Neural cell (in vitro differentiated cells): ENCODE results near the gene FKBP1A. TPM values are rescaled to one million over a fixed set of nuclear protein-coding genes. Genes with fewer than 3 reads are reported as not detected.

Experiments
- H2AFZ ChIP-seq: fragments of 200-600, 300-800 bp; sonication (generic), shearing (Covaris generic); 2 replicates; pipeline ENCODE4 v1.6.0; 2014; ENCODE audit warnings: low read depth, mild to moderate bottlenecking, antibody characterized with exemption, low read length, moderate library complexity
- H3F3A ChIP-seq: fragments of 200-600 bp; shearing (Covaris generic); 2 replicates; pipeline ENCODE4 v1.6.1; 2016; ENCODE audit warnings: mild to moderate bottlenecking, moderate library complexity, mixed read lengths, antibody characterized with exemption, low read length; ENCODE audit not compliant: insufficient read depth, poor library complexity, severe bottlenecking
- H3K27ac ChIP-seq: fragments of 200-600, 300-800 bp; sonication (generic), shearing (Covaris generic); 2 replicates; pipeline ENCODE4 v1.5.1; 2014; ENCODE audit warnings: mild to moderate bottlenecking, low read length, moderate library complexity
- H3K27me3 ChIP-seq: fragments of 300-800, 200-600 bp; sonication (generic), shearing (Covaris generic); 2 replicates; pipeline ENCODE4 v1.6.0; 2014; ENCODE audit warnings: mild to moderate bottlenecking, low read depth, low read length, moderate library complexity; ENCODE audit not compliant: insufficient read depth
- H3K36me3 ChIP-seq: fragments of 300-800, 200-600 bp; sonication (generic), shearing (Covaris generic); 2 replicates; pipeline ENCODE4 v1.5.1; 2014; ENCODE audit warnings: mild to moderate bottlenecking, antibody characterized with exemption, low read length, moderate library complexity; ENCODE audit not compliant: insufficient read depth
- H3K4me2 ChIP-seq: fragments of 300-800, 200-600 bp; sonication (generic), shearing (Covaris generic); 2 replicates; pipeline ENCODE4 v1.6.0; 2014; ENCODE audit warnings: mild to moderate bottlenecking, low read length
- H3K4me3 ChIP-seq: fragments of 300-800, 200-600 bp; sonication (generic), shearing (Covaris generic); 2 replicates; pipeline ENCODE4 v1.5.1; 2014; ENCODE audit warnings: mild to moderate bottlenecking, low read length, moderate library complexity
- H3K79me2 ChIP-seq: fragments of 200-600 bp; shearing (Covaris generic); replicated peaks from 2 replicates; pipeline ENCODE4 v1.6.0; 2014; ENCODE audit warnings: mild to moderate bottlenecking, low read length, moderate library complexity; ENCODE audit not compliant: insufficient read depth
- H3K9ac ChIP-seq: fragments of 300-800, 200-600 bp; sonication (generic), shearing (Covaris generic); 2 replicates; pipeline ENCODE4 v1.6.1; 2016; ENCODE audit warnings: mild to moderate bottlenecking, low read length, mixed read lengths
- H3K9me2 ChIP-seq: fragments of 200-600 bp; shearing (Covaris generic); 2 replicates; pipeline ENCODE4 v1.6.1; 2016; ENCODE audit warnings: mild to moderate bottlenecking, low read length, mixed read lengths; ENCODE audit not compliant: insufficient read depth
- H3K9me3 ChIP-seq: fragments of 200-600, 300-800 bp; sonication (generic), shearing (Covaris generic); 2 replicates; pipeline ENCODE4 v1.6.1; 2016; ENCODE audit warnings: mild to moderate bottlenecking, mixed run types, low read length, moderate library complexity, mixed read lengths
- H4K20me1 ChIP-seq: fragments of 200-600 bp; shearing (Covaris generic); 2 replicates; pipeline ENCODE4 v1.6.1; 2016; ENCODE audit warnings: mild to moderate bottlenecking, mixed run types; ENCODE audit not compliant: insufficient read depth
- CTCF ChIP-seq: fragments of 450-650 bp; IDR thresholded peaks from 2 replicates; pipeline ENCODE4 v1.5.1; 2014; ENCODE audit warnings: antibody characterized with exemption, mild to moderate bottlenecking, moderate library complexity; ENCODE audit not compliant: poor library complexity, severe bottlenecking
- EP300 ChIP-seq: fragments of 450-650 bp; conservative IDR thresholded peaks from 2 replicates; pipeline ENCODE4 v1.6.1; 2014; ENCODE audit warnings: antibody characterized with exemption, mild to moderate bottlenecking, moderate library complexity; ENCODE audit not compliant: poor library complexity, severe bottlenecking
- EZH2 ChIP-seq: fragments of 200-600, 300-800 bp; shearing (Covaris generic), sonication (generic); IDR thresholded peaks from 2 replicates; pipeline ENCODE4 v1.6.1; 2014; ENCODE audit warnings: antibody characterized with exemption, low read length, borderline replicate concordance, mild to moderate bottlenecking; ENCODE audit not compliant: insufficient read depth, poor library complexity, severe bottlenecking
- MXI1 ChIP-seq: fragments of 450-650 bp; conservative IDR thresholded peaks from 2 replicates; pipeline ENCODE4 v1.6.1; 2014; ENCODE audit warnings: antibody characterized with exemption, mild to moderate bottlenecking; ENCODE audit not compliant: poor library complexity, severe bottlenecking
- POLR2AphosphoS5 ChIP-seq: IDR thresholded peaks from 2 replicates; pipeline ENCODE4 v1.6.1; 2012
- RAD21 ChIP-seq: fragments of 450-650 bp; conservative IDR thresholded peaks from 2 replicates; pipeline ENCODE4 v1.6.1; 2014; ENCODE audit warnings: antibody characterized with exemption, mild to moderate bottlenecking, moderate library complexity
- REST ChIP-seq: IDR thresholded peaks from 2 replicates; pipeline ENCODE4 v1.6.1; 2012; ENCODE audit warnings: borderline replicate concordance
- SMC3 ChIP-seq: fragments of 450-650 bp; conservative IDR thresholded peaks from 2 replicates; pipeline ENCODE4 v1.6.1; 2014; ENCODE audit warnings: antibody characterized with exemption, mild to moderate bottlenecking, moderate library complexity; ENCODE audit not compliant: poor library complexity
- TAF1 ChIP-seq: IDR thresholded peaks from 2 replicates; pipeline ENCODE4 v1.6.1; 2012; ENCODE audit warnings: low read depth
- polyA plus RNA-seq: library from polyadenylated mRNA; depleted of rRNA; stranded (reverse); fragments of >200 nt; gene quantifications from 2 replicates; pipeline ENCODE4 v1.2.3, GENCODE V29; 2014

Gene FKBP1A
- polyA plus RNA-seq, 1 donor from 2014 or later: 150 TPM

- no peak for TF ChIP-seq TAF1
- no peak for TF ChIP-seq EZH2
- TF ChIP-seq SMC3: no peak
- no peak for TF ChIP-seq EP300
- TF ChIP-seq REST: no peak
- no peak for TF ChIP-seq RAD21
- no peak for TF ChIP-seq MXI1
- TF ChIP-seq CTCF: no peak
- no peak for TF ChIP-seq POLR2AphosphoS5
- H3K27me3 ChIP-seq: no peaks in the 10 kb centered on the region
Measured at GRCh38 chr20:1424336-1424735, 31.5 kb upstream of the FKBP1A start.

DNA sequence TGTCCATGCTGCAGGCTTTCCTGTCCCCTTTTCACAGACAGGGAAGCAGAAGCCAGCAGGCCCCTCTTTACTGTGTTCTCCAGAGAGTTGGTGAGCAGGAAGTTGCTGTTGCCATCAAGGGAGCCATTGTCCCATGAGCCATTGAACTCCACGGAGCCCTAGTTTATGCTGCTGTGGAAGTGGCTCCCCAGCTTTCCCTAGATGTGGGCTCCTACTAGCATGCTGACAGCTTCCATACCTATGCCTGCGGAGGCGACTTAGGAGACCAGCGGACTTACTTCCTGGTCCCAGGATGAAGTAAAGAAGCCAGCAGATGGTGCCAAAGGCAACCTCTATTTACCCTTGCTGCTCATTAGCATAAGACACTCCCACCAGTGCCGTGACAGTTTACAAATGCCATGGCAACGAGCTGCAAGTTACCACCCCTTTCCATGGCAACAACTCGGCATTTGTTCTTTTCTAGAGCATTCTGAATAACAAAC, 30.8 kb upstream of the FKBP1A start:
- no peak overlapping the region for H3K4me3 ChIP-seq
- H2AFZ ChIP-seq: no peak overlapping the region
- H3K9ac ChIP-seq: no peak overlapping the region
- H3F3A ChIP-seq: no peaks in the 10 kb centered on the region
- no peaks in the 10 kb centered on the region for H4K20me1 ChIP-seq
- H3K36me3 ChIP-seq: no peaks in the 10 kb centered on the region
- H3K9me2 ChIP-seq: no peaks in the 10 kb centered on the region
- no peaks in the 10 kb centered on the region for H3K27me3 ChIP-seq
- H3K79me2 ChIP-seq: no peaks in the 10 kb centered on the region
- TF ChIP-seq REST (no peak), RAD21 (peak; percentile 21), EZH2 (no peak), SMC3 (peak; percentile 45), CTCF (peak; percentile 44)
- no peaks in the 10 kb centered on the region for H3K9me3 ChIP-seq
- H3K27ac ChIP-seq: no peak overlapping the region
- H3K4me2 ChIP-seq: no peak overlapping the region

More at GRCh38 chr20:1424336-1424735, 31.5 kb upstream of the FKBP1A start:
- no peak overlapping the region for H3K4me2 ChIP-seq
- no peak overlapping the region for H2AFZ ChIP-seq
- H3K79me2 ChIP-seq: no peaks in the 10 kb centered on the region
- H3K36me3 ChIP-seq: no peaks in the 10 kb centered on the region
- no peaks in the 10 kb centered on the region for H3K9me3 ChIP-seq
- H3K4me3 ChIP-seq: no peak overlapping the region
- no peak overlapping the region for H3K27ac ChIP-seq
- no peaks in the 10 kb centered on the region for H4K20me1 ChIP-seq
- H3F3A ChIP-seq: no peaks in the 10 kb centered on the region
- no peak overlapping the region for H3K9ac ChIP-seq
- H3K9me2 ChIP-seq: no peaks in the 10 kb centered on the region
